Activated CD8-positive, alpha-beta memory T cell treated with anti-CD3 and anti-CD28 coated beads for 1 hour (primary cell): ENCODE data around the gene CCDC77.
A peak's percentile ranks its signal among the peaks of the same experiment; 100 is the strongest.

Source experiments
- DNase-seq, 2 donors: peaks; one replicate each; pipeline ENCODE4 v3.0.0-alpha.2; 2020; ENCODE audit warnings: low read depth in 1 of 2; ENCODE audit errors: extremely low read depth in 1 of 2

Gene CCDC77

DNA sequence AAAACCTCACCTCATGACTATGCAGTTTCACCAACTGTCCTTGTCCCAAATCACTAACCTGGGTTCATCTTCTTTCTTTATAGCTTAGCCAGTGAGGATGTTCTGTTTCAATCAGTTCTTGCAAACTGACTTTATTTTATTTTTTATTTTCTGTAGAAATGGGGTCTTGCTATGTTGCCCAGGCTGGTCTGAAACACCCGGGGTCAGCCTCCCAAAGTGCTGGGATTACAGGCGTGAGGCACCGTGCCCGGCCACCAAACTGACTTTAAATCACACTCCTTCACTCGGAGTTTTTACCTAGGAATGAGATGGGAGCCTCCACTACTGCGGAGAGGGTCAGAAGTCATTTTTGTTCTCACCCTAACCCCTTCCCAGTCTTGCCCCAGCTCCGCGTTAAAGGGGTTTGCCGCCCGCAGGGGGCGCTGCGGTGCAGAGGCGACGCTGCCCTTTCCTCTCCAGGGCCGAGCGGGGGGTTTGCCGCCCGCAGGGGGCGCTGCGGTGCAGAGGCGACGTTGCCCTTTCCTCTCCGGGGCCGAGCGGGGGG lies 51.3 kb downstream of the CCDC77 start:
- peak; percentile 13 to 25 for DNase-seq

DNA sequence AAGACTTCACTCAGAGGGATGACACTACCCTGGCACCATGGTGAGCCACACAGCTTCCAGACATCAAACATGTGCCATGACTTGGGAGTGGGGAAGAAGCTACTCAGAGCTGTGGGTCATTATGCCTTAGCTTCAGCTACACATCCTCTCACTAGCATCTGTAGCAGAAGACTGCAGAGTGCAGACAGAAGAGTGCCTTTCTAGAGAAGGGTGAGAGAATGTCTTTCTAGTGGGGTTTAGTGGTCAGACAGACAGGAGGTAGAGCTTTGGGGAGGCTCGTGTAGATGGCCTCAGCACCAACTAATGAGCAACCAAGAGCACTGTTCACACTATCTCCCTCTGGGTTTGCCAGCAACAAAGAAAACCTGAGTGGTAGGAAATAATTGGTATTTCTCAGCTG lies 53.4 kb downstream of the CCDC77 start:
- no peak for DNase-seq

DNA sequence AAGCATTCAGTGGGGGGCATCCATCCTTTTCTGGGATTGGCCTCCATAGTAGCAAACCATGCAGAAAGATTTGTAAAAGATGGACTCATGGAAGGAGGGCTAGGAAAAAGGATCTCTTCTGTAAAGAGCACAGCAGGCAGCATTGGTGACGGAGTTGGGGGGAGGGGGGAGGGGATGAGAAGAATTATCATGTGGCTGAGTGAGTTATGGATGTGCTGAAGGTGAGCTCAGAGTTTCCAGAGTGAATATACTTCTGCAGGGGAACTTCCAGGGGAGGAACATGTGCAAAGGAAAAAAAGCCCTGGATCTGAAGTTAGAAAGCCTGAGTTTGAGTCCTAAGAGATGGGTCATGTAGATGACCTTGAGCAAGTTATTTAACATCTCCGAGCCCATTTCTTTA lies 54.4 kb downstream of the CCDC77 start:
- DNase-seq = no peak

DNA sequence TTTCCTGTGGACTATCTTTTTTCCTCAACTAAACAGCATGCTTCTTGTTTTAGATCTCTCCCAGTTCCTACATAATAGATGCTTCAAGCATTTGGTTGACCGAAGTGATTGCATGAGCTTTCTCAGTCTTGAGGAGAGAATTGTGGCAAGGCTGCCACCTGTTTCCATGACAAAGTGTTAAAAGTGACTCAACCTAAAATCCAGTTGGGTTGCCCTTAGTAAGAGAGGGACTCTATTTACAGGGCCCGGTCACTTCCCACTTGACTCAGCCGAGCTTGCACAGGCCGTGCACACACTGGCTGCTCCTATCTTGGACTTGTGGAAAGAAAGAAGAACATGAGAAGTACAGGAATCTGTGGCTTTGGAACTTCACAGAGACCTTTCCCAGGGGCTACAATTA lies 56.2 kb downstream of the CCDC77 start:
- no peak for DNase-seq

DNA sequence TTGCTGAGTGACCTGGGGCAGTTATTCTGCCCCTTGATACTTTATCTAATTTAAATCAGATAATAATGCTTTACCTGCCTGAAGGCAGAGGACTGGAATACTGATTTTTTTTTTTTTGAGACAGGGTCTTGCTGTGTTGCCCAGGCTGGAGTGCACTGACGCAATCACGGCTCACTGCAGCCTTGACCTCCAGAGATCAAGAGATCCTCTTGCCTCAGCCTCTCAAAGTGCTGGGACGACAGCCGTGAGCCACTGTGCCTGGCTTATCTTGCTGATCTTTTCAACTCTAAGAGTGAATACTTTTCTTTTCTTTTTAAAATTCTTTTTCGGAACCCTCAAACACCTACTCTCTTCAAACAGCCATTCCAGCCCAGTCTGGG lies 57.6 kb downstream of the CCDC77 start:
- no peak for DNase-seq

DNA sequence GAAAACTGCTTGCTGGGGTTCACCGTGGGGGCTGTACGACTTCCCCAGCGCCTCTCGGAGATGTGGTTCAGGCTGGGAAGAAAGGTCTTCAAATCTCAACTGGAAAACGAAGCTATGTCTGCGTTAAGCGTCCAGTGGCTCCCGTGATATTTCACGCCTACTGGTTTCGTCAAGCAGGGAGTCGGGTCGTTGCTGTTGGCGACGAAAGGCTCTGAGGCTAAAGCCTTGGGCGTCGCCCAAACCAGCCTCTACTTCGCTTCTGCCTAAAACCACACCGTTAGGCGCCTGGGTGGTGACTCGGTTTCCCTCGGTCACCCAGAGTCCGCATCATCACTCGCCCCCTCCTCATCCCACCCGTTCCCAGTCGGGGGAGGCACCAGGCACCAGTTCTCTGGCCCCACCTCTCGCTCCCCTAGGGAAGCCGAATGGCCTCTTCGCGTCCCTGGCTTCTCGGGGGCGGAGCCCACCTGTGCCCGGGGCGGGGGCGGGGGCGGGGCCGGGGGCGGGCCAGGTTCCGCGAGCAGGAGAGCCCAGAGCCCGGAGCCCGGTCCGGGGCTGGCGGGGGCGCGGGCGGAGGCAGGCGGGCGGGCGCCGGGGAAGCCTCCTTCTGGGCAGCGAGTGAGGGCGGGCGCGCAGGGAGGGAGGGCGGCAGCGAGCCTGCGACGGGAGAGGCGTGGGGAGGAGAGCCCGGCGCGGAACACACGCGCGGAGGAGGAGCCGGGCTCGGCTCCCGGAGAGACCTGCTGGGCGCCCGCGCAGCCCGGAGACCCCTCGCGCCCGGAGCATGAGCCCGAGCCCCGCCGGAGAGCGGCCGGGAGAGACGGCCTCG lies 58.2 kb downstream of the CCDC77 start, which contains the start of gene B4GALNT3:
B4GALNT3 (plus strand) TSS at position 510 of the 829 bp plus-strand sequence. CDS start 438 bp downstream, outside the sequence.
- DNase-seq = peak in 1 of 2 donors; percentile 8

DNA sequence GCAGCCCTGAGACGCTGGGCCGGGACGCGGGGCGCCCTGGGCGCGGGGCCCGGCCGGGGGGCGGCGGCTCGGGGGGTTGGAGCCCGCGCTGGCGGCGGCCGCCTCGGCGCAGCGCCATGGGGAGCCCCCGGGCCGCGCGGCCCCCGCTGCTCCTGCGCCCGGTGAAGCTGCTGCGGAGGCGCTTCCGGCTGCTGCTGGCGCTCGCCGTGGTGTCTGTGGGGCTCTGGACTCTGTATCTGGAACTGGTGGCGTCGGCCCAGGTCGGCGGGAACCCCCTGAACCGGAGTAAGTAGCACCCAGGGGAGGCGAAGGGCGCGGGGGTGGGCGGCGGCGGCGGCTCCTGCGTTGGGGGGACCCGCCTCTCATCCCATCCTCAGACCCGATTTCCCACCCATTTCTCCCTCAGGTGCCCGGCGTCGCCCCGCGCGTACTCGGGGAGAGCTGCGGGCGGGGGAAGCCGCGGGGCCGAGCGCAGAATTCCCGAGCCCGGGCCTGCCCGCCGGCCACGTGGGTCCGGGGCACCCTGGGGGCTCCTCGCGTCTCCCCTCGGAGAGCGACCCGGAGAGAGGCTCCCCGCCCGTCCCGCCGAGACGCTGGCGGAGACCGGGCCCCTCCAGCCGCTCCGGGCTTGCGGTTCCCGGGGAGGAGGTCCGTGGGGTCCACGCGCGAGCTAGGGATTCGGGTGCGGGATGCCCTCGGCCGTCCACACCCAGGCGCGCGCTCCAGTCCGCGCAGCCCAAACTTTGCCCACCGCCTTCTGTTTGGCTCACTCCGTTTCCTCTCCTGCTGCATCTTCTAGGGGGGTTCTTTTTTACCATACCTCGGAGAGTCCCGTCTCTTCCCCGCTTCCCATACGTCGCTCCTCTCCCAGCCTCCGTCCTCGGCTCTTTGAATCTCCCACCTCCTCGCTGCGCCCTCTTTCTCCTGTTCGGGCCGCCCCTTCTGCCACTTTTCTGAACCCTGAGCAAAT lies 59.1 kb downstream of the CCDC77 start:
- DNase-seq = peak in 1 of 2 donors; percentile 11

DNA sequence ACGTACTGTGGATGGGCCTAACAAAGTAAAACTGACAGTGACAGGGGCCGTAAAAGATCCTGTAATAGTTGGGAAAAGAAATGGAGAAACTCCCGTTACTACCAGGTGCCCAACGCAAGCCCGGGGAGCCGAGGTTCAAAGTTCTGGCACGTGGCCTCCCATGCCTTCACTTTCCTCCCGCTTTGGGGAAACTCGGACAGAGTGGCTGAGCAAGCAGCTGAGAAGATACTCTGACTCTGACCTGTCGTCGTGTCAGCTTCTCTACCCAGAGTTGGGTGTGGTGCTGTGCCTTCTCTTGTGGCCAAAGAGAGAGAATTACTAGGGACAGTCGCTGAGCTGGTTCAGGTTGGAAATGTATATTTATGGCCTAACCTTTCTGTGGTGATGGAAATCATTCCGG lies 60.0 kb downstream of the CCDC77 start:
- DNase-seq = no peak

DNA sequence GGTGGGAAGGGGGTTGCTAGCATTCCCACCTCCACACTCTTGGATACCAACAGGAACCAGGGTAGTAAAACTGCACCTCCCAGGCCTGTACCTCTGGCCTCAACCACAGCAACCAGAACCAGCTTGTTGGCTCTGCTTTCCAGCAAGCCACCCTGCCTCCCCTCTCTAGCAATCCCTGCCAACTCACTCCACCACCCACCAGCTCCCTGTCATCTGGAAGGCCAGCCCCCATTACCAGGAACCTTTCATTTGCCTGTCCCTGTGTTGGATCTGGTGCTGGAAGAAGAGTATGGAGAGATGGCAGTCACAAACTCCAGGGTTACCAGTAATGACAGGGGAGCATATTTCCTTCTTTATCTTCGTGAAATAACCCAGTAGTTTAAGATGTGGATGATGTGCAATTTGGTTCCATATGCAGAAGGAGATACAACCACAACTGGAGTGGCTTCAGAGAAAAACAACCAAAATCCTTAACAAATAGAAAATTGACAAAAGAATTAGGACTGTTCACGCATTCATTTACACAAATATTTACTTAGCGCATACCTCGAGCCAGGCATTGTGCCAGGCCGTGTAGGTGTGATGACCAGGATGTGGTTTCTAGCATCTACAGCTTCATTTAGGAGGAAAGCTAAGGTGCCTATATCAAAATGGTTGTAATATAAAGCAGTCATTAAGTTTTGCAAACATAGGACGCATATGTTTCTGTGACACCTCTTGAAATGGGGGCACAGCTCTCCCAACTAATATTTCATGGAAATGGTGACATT lies 61.7 kb downstream of the CCDC77 start:
- DNase-seq = no peak

DNA sequence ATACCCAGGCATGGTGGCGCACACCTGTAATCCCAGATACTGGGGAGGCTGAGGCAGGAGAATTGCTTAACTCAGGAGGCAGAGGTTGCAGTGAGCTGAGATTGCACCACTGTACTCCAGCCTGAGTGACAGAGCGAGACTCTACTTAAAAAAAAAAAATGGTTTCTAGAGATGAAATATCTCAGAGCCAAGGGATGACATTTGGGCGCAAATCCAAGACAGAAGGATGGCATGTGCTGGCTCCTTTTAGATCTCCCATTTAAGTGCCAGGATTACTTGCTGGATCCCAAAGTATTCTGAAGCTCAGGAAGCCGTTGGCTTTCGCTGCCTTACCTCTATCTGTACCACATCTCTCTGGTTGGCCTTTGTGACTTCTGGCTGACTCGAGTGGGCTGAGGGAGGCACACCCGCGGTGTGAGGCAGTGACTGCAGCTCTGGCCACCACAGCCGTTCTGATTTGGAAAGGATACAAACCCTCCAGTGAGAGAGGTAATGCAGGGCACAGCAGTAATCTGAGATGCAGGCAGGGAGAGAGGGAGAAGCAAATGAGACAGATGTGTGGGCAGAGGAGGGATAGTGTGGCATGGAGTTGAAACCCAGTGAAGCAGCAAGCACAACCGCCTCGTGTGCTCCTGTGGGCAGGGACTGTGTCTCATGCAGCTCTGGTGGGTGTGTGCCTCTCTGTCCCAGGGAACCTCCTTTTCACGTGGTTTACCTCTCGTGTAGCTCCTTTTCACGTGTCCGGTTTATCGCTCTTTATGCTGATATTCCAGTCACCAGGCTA lies 63.2 kb downstream of the CCDC77 start:
- no peak for DNase-seq

DNA sequence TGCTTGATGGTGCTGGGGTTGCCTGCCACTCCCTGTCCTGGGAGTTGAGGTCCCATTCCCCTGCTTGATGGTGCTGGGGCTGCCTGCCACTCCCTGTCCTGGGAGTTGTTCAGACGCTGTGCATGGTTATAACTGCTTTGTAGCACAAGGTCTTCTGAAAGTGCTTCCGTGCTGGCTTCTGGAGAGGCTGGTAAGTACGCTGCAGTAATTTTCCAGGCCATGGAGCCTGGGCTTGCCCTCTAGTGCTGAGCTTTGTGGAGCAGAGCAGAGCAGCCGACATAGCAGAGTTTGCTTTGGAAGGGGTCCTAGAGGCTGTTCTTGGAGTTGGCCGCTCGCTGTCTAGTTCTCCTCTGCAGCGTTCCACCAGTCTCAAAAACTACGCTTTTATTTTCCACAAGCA lies 64.6 kb downstream of the CCDC77 start:
- no peak for DNase-seq

DNA sequence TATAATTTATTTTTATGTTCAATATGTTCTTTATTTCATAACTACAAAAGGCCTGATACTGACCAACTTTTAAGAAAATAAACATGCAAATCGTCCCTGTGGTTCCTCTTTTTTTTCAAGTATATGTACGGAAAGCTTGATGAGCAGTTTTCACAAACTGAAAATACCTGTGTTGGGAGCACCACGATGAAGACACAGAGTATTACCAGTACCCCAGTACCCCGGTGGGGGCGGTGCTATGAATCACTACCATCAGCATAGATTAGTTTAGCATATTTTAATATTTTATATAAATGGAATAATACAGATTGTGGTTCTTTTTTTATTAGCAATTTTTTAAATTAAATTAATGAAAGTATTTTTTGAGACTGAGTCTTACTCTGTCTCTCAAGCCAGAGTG lies 65.3 kb downstream of the CCDC77 start:
- no peak for DNase-seq

DNA sequence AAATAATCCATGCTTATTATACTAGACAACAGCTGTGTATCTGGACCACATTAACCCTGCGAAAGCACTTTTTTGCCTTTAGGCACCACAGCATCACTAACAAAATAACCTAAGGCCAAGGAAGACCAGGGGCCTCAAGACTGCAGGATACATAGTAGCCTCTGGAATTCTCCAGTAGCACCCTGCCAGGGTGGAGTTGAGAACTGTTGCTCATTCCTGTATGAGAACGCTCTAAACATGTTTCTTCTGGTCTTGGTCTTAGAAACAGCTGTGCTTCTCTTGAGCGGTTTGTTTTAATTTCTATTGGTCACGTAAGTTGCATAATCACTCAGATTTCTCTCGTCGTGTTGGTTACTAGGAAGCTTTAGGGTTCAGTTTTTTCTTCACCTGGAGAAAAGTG lies 66.1 kb downstream of the CCDC77 start:
- DNase-seq = no peak

DNA sequence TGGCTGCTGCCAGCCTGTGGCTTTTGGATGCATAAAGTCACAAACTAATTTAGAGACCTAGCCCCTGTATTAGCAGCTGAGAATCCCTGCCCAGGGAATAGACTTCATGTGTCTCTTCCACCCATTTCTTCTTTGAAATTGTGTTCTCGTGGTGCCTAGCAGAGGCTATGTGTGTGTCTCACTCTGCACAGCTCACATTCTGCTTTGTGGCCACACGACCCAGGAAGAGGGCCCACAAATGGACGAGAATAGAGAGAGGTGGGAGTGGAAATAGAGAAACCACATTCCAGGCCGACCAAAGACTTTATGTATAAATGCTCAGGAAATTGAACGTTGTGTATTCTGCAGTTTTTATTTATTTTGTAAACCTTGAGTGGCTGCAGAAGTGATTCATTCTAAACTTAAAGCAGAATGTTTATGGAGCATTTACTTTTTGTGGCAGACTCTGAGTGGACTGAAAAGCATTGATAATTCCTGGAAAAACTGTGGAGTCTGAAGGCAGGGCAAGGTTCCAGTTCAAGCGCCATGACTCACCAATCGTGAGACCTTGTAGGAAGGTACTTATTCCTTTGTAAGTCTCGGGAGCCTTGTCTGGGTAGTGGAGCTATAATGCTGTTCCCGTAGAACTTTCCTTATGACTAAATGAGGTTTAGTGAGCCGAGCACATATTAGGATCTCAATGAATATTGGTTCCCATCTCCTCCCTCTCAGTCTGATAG lies 67.4 kb downstream of the CCDC77 start:
- DNase-seq = no peak

DNA sequence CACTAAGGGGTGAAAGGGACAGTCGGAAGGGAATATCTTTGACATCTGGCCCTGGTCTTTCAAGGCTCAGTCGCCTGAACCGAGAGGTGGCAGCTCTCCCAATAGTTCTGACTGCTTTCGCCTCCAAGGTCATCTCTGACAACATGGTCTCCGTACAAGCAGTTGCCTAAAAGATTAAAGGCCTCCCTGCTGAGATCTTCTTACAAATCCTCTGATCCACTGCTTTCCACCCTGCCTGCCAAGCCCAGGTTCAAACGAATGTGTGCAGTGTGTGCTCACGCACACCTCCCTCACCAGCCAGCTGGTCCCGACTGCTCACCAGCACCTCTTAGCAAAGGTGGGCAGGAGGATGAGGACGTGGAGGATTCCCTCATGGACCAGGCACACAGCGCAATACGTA lies 68.7 kb downstream of the CCDC77 start:
- DNase-seq = no peak

DNA sequence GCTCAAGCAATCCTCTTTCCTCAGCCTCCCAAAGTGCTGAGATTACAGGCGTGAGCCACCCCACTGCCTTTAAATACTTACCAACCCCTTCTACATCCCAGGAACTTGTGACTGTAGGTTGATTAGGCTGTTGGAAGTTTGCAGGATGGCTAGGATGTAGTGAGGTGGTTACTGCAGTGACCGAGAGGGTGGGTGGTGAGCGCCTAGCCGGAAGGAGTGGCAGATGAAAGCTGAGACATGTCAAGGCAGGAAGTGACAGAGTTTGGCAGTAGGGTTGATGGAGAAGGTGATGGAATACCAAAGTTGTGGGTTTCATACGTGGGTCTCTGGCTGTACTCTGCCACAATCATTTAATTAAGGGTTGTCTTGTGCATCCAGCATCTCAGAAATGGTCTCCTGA lies 71.8 kb downstream of the CCDC77 start:
- DNase-seq = no peak

DNA sequence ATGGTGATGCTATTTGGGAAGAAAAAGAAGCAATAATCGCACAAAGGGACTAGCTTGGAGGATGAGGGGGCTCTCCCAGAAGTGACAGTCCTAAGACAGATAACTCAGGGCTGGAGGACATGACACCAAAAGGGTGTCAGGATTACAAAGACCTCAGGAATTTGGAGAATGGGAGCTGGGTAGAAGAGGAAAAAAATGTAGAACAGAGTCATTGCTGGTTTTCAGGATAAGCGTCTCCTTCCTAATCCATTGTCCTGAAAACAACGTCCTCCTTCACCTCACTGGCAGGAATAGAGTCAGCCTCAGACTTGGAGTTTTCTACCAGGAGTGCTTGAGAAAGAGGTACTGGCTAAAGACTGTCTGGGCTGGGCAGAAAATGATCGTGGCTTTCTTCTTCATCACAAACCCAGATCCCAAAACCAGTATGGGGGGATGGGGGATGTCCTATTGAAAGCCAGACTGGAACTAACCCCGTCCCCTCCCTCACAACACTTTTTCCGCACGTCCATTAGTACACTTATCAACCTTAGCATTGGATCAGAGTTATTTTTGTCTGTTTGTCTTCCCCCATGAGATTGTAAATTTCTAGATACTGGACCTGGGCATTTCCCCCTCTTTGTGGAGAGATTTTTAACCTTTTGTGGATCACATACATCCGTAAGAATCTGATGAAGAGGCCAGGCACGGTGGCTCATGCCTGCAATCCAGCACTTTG lies 72.6 kb downstream of the CCDC77 start:
- no peak for DNase-seq

DNA sequence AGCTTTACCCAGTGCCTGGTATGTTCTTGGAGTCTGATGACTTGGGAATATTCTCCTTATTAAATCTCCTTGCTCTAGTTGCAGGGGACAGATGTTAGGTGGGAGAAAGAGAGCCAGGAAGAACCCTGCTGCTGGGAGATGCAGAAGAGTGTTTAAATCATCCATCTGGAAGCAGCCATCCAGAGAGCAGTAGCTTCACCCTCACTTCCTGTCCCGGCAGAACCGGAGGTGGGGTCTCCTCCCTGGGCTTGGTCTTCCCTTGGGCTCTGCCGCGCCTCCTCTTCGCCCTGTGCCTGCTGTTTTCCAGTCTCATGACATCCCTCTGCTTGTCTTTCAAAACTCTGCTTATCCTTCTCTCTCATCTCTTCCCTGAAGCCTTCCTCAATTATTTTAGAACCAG lies 73.8 kb downstream of the CCDC77 start:
- no peak for DNase-seq

DNA sequence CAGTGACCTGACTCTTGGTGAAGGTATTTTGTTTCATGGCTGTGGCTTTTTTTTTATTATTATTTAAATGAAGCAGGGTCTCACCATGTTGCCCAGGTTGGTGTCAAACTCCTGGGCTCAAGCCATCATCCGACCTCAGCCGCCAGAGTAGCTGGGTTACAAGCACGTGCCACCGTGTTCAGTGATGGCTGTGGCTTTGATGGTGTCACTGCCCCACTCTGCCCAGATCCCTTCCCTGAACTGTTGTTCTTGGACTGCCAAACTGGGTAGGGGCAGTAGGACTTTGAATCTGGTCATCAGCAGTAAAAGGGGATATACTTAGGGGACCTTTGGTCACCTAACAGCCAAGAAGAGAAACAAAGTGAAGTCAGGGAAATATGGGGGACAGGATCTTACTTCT lies 77.7 kb downstream of the CCDC77 start:
- no peak for DNase-seq
